GM21528 (cell line): ENCODE measurements around the gene RAPGEF6.
"Not testable (repeated sequence)": the region's sequence is repeated elsewhere in the genome, so short reads cannot be mapped to it uniquely, and the experiment has no call there.

Source experiments
- ATAC-seq: cut with Tn5 transposase; IDR thresholded peaks from one replicate; pipeline ENCODE4 v1.9.1; 2021; ENCODE audit warnings: mild to moderate bottlenecking, moderate library complexity; ENCODE audit not compliant: unreplicated experiment, low FRiP score

RAPGEF6 gene

GRCh38 chr5:131511934-131512333 lies 123.1 kb downstream of the RAPGEF6 start:
- no peak for ATAC-seq

- no peak for ATAC-seq
These were observed 125.2 kb downstream of the RAPGEF6 start for GRCh38 chr5:131509801-131510200.

- ATAC-seq: no peak
These were observed 129.7 kb downstream of the RAPGEF6 start for GRCh38 chr5:131505237-131505908.

GRCh38 chr5:131496400-131496713 lies 138.7 kb downstream of the RAPGEF6 start:
- ATAC-seq: peak; percentile 93

GRCh38 chr5:131495536-131496399 lies 139.3 kb downstream of the RAPGEF6 start:
- ATAC-seq: no peak

- ATAC-seq: no peak
These were observed 143.3 kb downstream of the RAPGEF6 start for GRCh38 chr5:131491749-131492148.

GRCh38 chr5:131488463-131488862 lies 146.6 kb downstream of the RAPGEF6 start:
- peak; percentile 86 for ATAC-seq

- not testable (repeated sequence) for ATAC-seq
These were observed 147.7 kb downstream of the RAPGEF6 start for GRCh38 chr5:131487371-131487770.

GRCh38 chr5:131482617-131483016 lies 152.4 kb downstream of the RAPGEF6 start:
- ATAC-seq: no peak

- no peak for ATAC-seq
These were observed 153.5 kb downstream of the RAPGEF6 start for GRCh38 chr5:131481569-131481968.

- ATAC-seq: no peak
These were observed 159.5 kb downstream of the RAPGEF6 start for GRCh38 chr5:131475541-131475941.

GRCh38 chr5:131473731-131474130 lies 161.3 kb downstream of the RAPGEF6 start:
- ATAC-seq: no peak

GRCh38 chr5:131466171-131466766 lies 168.8 kb downstream of the RAPGEF6 start:
- ATAC-seq: no peak

- no peak for ATAC-seq
These were observed 171.4 kb downstream of the RAPGEF6 start for GRCh38 chr5:131463656-131464055.

GRCh38 chr5:131462454-131462853 lies 172.6 kb downstream of the RAPGEF6 start:
- ATAC-seq: no peak

GRCh38 chr5:131461742-131462141 lies 173.3 kb downstream of the RAPGEF6 start:
- ATAC-seq: no peak

GRCh38 chr5:131460867-131461572 lies 174.0 kb downstream of the RAPGEF6 start:
- ATAC-seq: no peak

GRCh38 chr5:131460133-131460532 lies 174.9 kb downstream of the RAPGEF6 start:
- no peak for ATAC-seq

GRCh38 chr5:131459216-131459615 lies 175.8 kb downstream of the RAPGEF6 start:
- no peak for ATAC-seq

GRCh38 chr5:131457193-131457592 lies 177.8 kb downstream of the RAPGEF6 start:
- ATAC-seq: no peak

- ATAC-seq: no peak
These were observed 184.1 kb downstream of the RAPGEF6 start for GRCh38 chr5:131450941-131451340.
